GM21723 (cell line): ENCODE results near the gene FBXO31.
"Not testable (repeated sequence)": the region's sequence is repeated elsewhere in the genome, so short reads cannot be mapped to it uniquely, and the experiment has no call there.

Experiments used
- ATAC-seq: cut with Tn5 transposase; IDR thresholded peaks from one replicate; pipeline ENCODE4 v1.9.1; 2021; ENCODE audit warnings: mild to moderate bottlenecking, moderate library complexity; ENCODE audit not compliant: unreplicated experiment

Gene FBXO31

DNA sequence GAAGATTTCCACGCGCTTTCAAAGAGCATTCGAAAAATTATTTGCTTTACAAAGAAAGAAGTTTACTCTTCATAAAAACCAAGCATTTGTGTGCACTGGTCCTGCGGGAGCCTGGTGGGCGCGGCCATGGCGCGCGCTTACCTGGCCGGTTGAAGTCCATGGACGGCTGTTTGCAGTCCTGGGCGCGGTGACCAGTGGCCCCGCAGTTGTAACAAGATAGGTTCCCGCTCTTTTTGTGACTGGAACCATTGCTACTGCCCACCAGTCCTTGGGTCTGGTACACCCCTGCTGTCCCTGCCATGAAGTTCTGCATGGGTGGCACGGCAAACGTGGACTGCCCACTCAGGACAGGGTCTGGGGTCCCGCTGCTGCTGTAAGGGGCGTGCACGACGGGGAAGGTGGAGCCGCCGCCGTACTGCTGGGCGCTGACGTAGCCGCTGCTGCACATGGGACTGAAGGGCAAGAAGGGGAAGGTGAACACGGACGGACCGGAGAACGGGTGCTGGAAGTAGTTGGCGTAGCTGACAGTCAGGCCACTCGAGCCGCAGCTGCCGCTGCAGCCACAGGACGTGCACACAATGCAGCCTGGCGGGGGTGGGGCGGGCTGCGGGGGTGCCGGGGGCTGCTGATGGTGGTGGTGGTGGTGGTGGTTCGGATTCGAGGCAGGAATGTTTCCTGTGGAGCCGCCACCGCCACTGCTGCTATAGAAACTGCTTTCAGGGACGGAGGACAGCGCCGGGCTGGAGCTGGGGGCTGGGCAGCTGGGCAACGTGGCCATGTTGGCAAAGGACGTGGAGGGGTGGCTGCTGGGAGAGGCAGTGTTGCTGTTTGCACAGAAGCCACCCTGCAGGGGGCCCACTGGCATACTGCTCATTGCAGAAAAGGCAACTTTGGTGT is 28.0 kb upstream of the FBXO31 start:
- no peak for ATAC-seq

DNA sequence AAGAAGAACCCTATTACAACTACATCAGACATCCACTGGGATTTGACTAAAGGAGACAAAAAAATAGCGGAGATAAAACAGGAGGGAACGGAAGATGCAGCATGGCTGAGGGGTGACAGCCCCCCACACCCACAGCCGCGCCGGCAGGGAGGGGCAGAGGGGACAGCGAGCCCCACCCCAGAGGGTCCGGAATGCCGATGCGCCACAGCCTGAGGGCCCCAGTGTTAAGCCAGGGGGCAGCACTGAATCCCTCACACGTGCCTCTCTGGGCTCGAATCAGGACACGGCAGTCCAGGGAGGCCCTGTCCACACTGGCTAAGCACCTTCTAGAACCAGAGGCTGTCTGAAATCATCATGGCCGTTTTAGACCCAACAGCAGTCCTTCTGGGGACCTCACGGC is 27.4 kb upstream of the FBXO31 start:
- ATAC-seq, result no peak

DNA sequence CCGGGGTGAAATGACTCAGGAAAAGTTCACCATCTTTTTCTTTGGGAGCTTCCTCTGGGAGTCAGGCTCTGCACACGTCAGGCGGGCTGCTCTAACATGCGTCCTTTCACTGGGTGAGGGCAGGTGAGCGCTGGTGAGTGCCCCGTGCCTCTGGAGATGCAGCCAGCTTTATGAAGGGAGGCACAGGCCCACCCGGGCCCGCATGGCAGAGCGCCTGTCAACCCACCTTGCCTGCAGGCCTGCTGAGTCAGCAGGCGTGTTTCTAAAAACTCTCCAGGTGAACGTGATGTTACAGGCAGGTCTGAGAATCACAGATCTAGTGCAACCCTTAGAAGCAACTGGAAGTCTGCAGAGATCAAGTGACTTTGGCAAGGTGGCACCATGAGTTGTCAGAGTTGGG is 27.0 kb upstream of the FBXO31 start:
- ATAC-seq, result no peak

GRCh38 chr16:87409781-87410180 is 26.2 kb upstream of the FBXO31 start:
- ATAC-seq, result no peak

DNA sequence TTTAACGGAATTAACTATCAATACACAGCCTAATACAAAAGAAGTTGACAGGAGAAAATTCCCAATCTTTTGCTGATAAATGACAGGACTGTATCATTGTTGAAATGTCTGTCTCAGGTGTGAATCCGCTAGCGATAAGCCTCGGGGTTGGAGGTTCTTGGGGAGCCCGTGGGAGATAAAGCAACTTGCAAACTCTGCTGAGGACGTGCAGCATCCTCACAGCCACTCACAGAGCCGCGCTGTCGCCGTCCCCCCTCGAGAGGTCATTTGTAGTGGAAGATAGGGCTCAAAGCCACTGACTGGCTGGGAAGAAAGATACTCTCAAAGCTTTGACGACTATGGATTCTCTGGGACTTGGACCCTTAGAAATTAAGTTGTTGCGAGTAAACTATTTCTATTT is 25.6 kb upstream of the FBXO31 start:
- no peak for ATAC-seq

- ATAC-seq, result no peak
Observed at GRCh38 chr16:87407511-87408112, 24.0 kb upstream of the FBXO31 start.

- ATAC-seq, result no peak
Observed at GRCh38 chr16:87406495-87407088, 23.0 kb upstream of the FBXO31 start.

- ATAC-seq, result no peak
Observed at GRCh38 chr16:87404764-87405625, 21.4 kb upstream of the FBXO31 start.

GRCh38 chr16:87395181-87395842 is 11.7 kb upstream of the FBXO31 start:
- no peak for ATAC-seq

DNA sequence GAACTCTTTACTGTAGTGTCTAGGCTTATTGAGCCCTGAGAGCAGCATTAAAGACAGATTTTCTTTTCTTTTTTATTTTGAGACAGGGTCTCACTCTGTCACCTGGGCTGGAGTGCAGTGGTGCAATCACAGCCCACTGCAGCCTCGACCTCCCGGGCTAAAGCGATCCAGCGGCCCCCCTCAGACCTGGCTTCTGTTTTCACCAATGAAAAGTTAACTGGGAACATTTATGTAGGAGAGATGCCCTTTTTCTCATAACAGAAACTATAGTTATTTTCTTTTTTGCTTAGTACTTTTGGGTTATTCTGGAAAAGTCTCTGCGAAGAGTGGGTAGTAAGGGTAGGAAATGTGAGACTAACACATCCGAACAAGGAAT is 10.1 kb upstream of the FBXO31 start:
- ATAC-seq, result no peak

- no peak for ATAC-seq
Observed at GRCh38 chr16:87392821-87393679, 9.5 kb upstream of the FBXO31 start.

DNA sequence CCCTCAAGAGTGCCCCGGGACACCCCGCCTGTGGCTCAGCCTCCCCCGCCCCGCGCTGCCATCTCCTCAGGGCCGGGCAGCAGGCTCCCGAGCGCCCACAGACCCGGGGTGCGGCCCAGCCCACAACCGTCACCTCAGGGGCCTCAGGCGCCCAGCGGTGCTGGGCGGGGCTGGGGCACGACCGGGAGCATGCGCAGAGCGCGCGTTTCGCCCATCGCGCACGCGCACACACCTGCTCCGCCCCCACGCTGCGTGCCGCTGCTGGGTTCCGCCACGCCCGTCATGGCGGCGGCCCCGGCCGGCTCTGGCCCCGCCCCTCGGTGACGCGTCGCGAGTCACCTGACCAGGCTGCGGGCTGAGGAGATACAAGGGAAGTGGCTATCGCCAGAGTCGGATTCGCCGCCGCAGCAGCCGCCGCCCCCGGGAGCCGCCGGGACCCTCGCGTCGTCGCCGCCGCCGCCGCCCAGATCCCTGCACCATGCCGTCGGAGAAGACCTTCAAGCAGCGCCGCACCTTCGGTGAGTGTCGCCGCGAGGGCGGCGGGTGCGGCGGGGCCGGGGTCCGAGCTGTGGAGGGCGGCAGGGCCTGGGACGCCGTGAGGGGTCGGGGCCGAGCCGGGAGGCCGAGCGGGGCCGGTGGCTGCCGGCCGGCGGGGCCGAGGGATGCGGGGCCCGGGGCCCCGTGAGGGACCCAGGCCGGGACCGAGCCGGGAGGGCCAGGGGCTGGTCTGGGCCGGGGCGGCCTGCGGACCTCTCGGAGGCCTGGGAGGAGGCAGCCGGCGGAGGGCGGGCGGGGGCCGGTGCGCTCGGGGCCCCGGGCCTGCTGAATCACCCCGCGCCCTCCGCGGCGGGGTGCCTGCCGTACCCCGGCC is 8.6 kb upstream of the FBXO31 start, which contains the start of gene MAP1LC3B:
TSS of gene MAP1LC3B (plus strand) at position 387 of the 871 bp plus-strand sequence. CDS start at position 479, 92 bp downstream.
- peak; percentile 59 for ATAC-seq

GRCh38 chr16:87391324-87391949 is 7.9 kb upstream of the FBXO31 start:
- ATAC-seq, result no peak

GRCh38 chr16:87390641-87391323 is 7.2 kb upstream of the FBXO31 start:
- ATAC-seq, result no peak

DNA sequence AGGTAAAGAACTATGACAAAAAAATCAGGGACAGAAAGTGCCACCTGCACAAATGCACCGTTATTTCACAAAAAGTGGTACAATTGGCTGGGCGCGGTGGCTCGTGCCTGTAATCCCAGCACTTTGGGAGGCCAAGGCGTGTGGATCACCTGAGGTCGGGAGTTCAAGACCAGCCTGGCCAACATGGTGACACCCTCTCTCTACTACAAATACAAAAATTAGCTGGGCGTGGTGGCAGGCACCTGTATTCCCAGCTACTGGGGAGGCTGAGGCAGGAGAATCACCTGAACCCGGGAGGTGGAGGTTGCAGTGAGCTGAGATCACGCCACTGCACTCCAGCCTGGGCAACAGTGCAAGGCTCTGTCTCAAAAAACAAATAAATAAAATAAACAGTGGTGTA is 6.3 kb upstream of the FBXO31 start:
- not testable (repeated sequence) for ATAC-seq

DNA sequence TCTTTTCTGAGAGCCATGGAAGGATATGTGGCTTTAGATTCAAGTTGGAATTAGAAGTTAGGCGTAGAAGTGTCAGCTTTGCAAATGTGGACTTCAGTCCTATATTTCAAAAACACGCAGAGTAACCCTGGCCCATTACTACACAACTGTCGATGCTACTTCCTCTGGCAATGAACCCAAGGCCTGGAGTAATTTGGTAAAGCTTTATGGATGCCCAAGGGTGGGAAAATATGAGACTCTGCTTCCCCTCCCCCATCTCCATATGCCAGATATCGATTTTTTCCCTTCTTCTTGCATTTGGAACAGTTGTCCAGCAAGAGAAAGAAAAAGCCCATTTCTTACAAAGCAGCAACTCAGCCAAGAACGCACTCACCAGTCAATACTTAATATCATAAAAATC is 5.7 kb upstream of the FBXO31 start:
- ATAC-seq, result no peak

DNA sequence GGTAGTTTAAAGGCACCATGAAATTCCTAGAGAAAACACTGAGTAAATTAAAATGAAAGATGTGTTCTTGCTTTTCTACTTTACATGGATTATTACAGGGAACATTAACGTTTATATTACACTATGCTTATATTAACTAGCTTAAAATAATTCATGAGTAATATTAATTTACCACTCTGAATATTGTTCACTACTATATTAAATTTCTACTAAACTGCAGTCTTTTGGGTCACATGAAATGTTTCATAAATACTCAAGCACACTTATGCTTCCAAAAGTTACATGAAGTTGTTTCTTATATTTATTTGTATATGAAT is 5.2 kb upstream of the FBXO31 start:
- ATAC-seq, result no peak
